GM12892 (cell line): ENCODE data around the gene AKT1S1.

Experiments
- POLR2A ChIP-seq: IDR thresholded peaks from 2 replicates; pipeline ENCODE4 v1.6.1; 2011; ENCODE audit warnings: low read depth, low read length, control low read depth
- POLR2AphosphoS5 ChIP-seq: IDR thresholded peaks from 2 replicates; pipeline ENCODE4 v1.6.1; 2011; ENCODE audit warnings: low read depth, low read length, control low read depth
- TAF1 ChIP-seq: IDR thresholded peaks from 2 replicates; pipeline ENCODE4 v1.6.1; 2011; ENCODE audit warnings: low read depth, mild to moderate bottlenecking, control low read depth, low read length, borderline replicate concordance

GRCh38 chr19:49827034-49827433 lies 50.1 kb downstream of the AKT1S1 start:
- TF ChIP-seq POLR2AphosphoS5 (no peak), POLR2A (no peak), TAF1 (no peak)
